Measurements from ENCODE around the gene PRRC2B.

GRCh38 chr9:131528886-131529505, 135.1 kb downstream of the PRRC2B start:
- TF ChIP-seq, protein P1, sequence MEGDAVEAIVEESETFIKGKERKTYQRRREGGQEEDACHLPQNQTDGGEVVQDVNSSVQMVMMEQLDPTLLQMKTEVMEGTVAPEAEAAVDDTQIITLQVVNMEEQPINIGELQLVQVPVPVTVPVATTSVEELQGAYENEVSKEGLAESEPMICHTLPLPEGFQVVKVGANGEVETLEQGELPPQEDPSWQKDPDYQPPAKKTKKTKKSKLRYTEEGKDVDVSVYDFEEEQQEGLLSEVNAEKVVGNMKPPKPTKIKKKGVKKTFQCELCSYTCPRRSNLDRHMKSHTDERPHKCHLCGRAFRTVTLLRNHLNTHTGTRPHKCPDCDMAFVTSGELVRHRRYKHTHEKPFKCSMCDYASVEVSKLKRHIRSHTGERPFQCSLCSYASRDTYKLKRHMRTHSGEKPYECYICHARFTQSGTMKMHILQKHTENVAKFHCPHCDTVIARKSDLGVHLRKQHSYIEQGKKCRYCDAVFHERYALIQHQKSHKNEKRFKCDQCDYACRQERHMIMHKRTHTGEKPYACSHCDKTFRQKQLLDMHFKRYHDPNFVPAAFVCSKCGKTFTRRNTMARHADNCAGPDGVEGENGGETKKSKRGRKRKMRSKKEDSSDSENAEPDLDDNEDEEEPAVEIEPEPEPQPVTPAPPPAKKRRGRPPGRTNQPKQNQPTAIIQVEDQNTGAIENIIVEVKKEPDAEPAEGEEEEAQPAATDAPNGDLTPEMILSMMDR (IDR thresholded peaks at IDR 0.05) = no peak
- TF ChIP-seq POLR2A (IDR thresholded peaks at IDR 0.05) = no peak

Measured in right lobe of liver (tissue), 4 donors.